Measurements from ENCODE around the gene PTGER3. TPM values are rescaled to one million over a fixed set of nuclear protein-coding genes. Genes with fewer than 3 reads are reported as not detected.
A peak's percentile ranks its signal among the peaks of the same experiment; 100 is the strongest.

Gene PTGER3
- total RNA-seq, 1 experiment from 2014 or later, result 96.0 TPM

GRCh38 chr1:71081697-71082080 lies 34.1 kb upstream of the PTGER3 start:
- POLR2A ChIA-PET (ENCODE audit: low non-redundant PET), result no interaction called here

GRCh38 chr1:71080739-71081696 lies 33.4 kb upstream of the PTGER3 start, which contains the start of gene ZRANB2:
Gene ZRANB2, minus strand, starts transcription at chr1:71081035. Its CDS starts 40 bp downstream, at chr1:71080995.
- POLR2A ChIA-PET (ENCODE audit: low non-redundant PET), result interaction anchor here (0.6 kb wide), 2 partner anchors 1798 to 1950 kb away, joined by 3 to 5 read pairs; no protein-coding TSS in a partner anchor
- BruUV-seq (replicated peaks), result no TSS peak
- intact Hi-C loops (cut with micrococcal nuclease; ENCODE audit: unreplicated experiment), result loop anchor here (10.0 kb wide), 1 partner anchor 1624 kb away; no protein-coding TSS in a partner anchor

More at GRCh38 chr1:71081697-71082080, 34.1 kb upstream of the PTGER3 start:
- Histone ChIP-seq H3K27me3 (replicated peaks; ENCODE audit: insufficient read depth, low read depth, low read length, poor library complexity) (no peaks in the 10 kb centered on the region), H3K4me3 (ENCODE audit: low read depth, low read length, poor library complexity, severe bottlenecking) (peak overlapping the region; percentile 81), H3K4me1 (ENCODE audit: insufficient read depth, low read length, poor library complexity, severe bottlenecking) (peaks cover 11% of the 10 kb centered on the region), H3K27ac (ENCODE audit: low read depth, low read length, poor library complexity, severe bottlenecking) (no peak overlapping the region), H3K36me3 (ENCODE audit: insufficient read depth, low read length, poor library complexity, severe bottlenecking) (peaks cover 19% of the 10 kb centered on the region), H3K9me3 (ENCODE audit: low read depth, low read length, poor library complexity, severe bottlenecking) (no peaks in the 10 kb centered on the region)
- CTCF ChIA-PET, result no interaction called here
- DNase-seq (ENCODE audit: low spot score), result no peak
- TF ChIP-seq EZH2 (IDR thresholded peaks at IDR 0.05; ENCODE audit: borderline replicate concordance, low read depth, low read length, poor library complexity, severe bottlenecking) (no peak), CTCF (conservative IDR thresholded peaks at IDR 0.05; ENCODE audit: low read depth, low read length) (no peak)
- BruUV-seq (replicated peaks), result TSS peak; percentile 99
- intact Hi-C loops (cut with micrococcal nuclease; ENCODE audit: unreplicated experiment), result loop anchor here (10.0 kb wide), 1 partner anchor 1623 kb away; no protein-coding TSS in a partner anchor

More at GRCh38 chr1:71080739-71081696, 33.4 kb upstream of the PTGER3 start, which contains the start of gene ZRANB2:
- peak within 1 kb of the TSS; percentile 96 for H3K27ac ChIP-seq (ENCODE audit: low read depth, low read length, poor library complexity, severe bottlenecking)
- H3K4me3 ChIP-seq (ENCODE audit: low read depth, low read length, poor library complexity, severe bottlenecking), result peak within 1 kb of the TSS; percentile 81
- DNase-seq (ENCODE audit: low spot score), result peak; percentile 98
- H3K36me3 ChIP-seq (ENCODE audit: insufficient read depth, low read length, poor library complexity, severe bottlenecking), result peaks cover 26% of the 10 kb centered on the region
- no peaks in the 10 kb centered on the region for H3K9me3 ChIP-seq (ENCODE audit: low read depth, low read length, poor library complexity, severe bottlenecking)
- peaks cover 11% of the 10 kb centered on the region for H3K4me1 ChIP-seq (ENCODE audit: insufficient read depth, low read length, poor library complexity, severe bottlenecking)
- no peaks in the 10 kb centered on the region for H3K27me3 ChIP-seq (replicated peaks; ENCODE audit: insufficient read depth, low read depth, low read length, poor library complexity)
- CTCF ChIA-PET, result interaction anchor here (0.5 to 0.6 kb wide), 2 partner anchors 35 to 52 kb away, joined by 5 to 7 read pairs; no protein-coding TSS in a partner anchor
- TF ChIP-seq EZH2 (IDR thresholded peaks at IDR 0.05; ENCODE audit: borderline replicate concordance, low read depth, low read length, poor library complexity, severe bottlenecking) (no peak), CTCF (conservative IDR thresholded peaks at IDR 0.05; ENCODE audit: low read depth, low read length) (peak; percentile 89)
